T-helper 17 cell (primary cell): ENCODE results near the gene PADI3. TPM values are rescaled to one million over a fixed set of nuclear protein-coding genes. Genes with fewer than 3 reads are reported as not detected.

Source experiments
- ATAC-seq: fragments of 150-1000 bp; cut with Tn5 transposase; 2 replicates; pipeline ENCODE4 v1.10.0; 2021; ENCODE audit warnings: mild to moderate bottlenecking, moderate library complexity
- DNase-seq, 3 donors: peaks; one replicate each; pipeline versions ENCODE4 v3.0.0 to v3.0.0-alpha.2; 2020 to 2021
- H3K9me3 ChIP-seq: one replicate; pipeline ENCODE4 v1.7.0; 2013; ENCODE audit warnings: low read length, mild to moderate bottlenecking; ENCODE audit not compliant: control insufficient read depth, poor library complexity, severe bottlenecking
- H3K27ac Mint-ChIP-seq: one replicate; pipeline ENCODE4 v1.8.0; 2022; ENCODE audit warnings: mild to moderate bottlenecking, moderate library complexity, mixed read lengths
- H3K27me3 Mint-ChIP-seq: one replicate; pipeline ENCODE4 v1.8.0; 2022; ENCODE audit warnings: mixed read lengths
- H3K36me3 Mint-ChIP-seq: one replicate; pipeline ENCODE4 v1.8.0; 2022; ENCODE audit warnings: low read depth, mixed read lengths
- H3K4me1 Mint-ChIP-seq: one replicate; pipeline ENCODE4 v1.8.0; 2022; ENCODE audit warnings: mild to moderate bottlenecking, mixed read lengths
- H3K4me3 Mint-ChIP-seq: one replicate; pipeline ENCODE4 v1.8.0; 2022; ENCODE audit warnings: mild to moderate bottlenecking, moderate library complexity, mixed read lengths
- total RNA-seq, 4 donors: library from RNA in 2 of 4; stranded (reverse) in 2 of 4; gene quantifications; one replicate each; pipeline ENCODE4 v1.2.3 and lab custom pipeline; 2022 to 2026

PADI3 gene
- total RNA-seq, 2 donors from 2014 or later: not detected

DNA sequence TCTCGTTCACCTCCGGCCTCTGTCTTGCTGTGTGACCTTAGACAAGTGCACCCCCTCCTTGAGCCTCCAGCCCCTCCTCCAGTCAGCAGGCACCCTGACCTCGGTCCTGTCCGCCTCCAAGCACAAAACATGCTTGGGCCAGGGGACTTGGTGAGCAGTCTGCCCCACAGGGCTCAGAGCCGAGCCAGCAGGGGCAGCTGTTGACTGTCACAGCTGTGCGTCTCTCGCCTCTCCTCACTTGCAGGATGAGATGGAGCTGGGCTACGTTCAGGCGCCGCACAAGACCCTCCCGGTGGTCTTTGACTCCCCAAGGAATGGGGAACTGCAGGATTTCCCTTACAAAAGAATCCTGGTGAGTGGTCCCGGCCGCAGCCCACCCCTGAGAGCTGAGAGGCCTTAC lies 24.2 kb downstream of the PADI3 start:
- ATAC-seq: no peak
- peaks cover 22% of the 10 kb centered on the region for H3K27me3 Mint-ChIP-seq
- H3K27ac Mint-ChIP-seq: no peak overlapping the region
- no peaks in the 10 kb centered on the region for H3K36me3 Mint-ChIP-seq
- DNase-seq: no peak
- H3K9me3 ChIP-seq: no peaks in the 10 kb centered on the region
- H3K4me1 Mint-ChIP-seq: peaks cover 6% of the 10 kb centered on the region
- no peak overlapping the region for H3K4me3 Mint-ChIP-seq

DNA sequence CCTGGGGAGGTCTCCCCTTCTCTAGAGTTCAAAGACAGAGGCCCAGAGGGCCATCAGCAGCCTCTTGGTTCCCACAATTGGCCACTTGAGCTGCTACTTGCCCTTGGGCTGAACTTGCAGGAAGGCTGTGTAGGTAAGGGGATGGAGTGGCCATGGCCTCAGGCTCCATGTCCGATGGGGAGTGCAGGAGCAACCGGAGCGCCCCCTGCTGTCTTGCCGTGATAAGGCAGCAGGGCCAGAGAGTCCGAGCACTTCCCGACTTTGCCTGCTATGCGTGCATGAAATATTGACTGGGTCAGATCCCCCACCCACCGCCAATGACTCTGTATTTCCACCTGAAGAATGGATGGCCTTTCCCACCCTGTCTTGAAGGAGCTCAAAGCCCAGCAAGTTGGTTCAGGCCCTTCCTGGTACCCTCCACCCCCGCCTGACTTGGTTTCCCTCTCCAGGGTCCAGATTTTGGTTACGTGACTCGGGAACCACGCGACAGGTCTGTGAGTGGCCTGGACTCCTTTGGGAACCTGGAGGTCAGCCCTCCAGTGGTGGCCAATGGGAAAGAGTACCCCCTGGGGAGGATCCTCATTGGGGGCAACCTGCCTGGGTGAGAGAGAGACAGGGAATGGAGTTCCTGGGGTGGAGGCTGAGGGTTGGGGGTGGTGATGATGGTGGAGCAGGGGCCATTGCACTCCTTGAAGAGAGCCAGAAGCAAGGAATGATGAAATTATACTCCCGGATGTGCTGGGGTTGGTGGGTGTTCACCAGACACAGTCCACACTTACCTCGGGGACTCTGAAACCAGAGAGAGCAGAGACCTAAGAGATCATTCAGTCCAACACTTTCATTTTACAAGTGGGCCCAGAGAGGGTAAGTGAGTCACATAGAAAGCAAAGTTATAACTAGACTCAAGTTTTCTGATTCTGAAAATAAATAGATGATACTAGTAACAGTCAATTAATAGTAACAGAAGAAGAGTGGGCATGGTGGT lies 25.6 kb downstream of the PADI3 start:
- no peak overlapping the region for H3K4me3 Mint-ChIP-seq
- H3K27me3 Mint-ChIP-seq: peaks cover 30% of the 10 kb centered on the region
- no peak overlapping the region for H3K27ac Mint-ChIP-seq
- DNase-seq (no peak), ATAC-seq (no peak)
- H3K4me1 Mint-ChIP-seq: peaks cover 6% of the 10 kb centered on the region
- no peaks in the 10 kb centered on the region for H3K9me3 ChIP-seq
- H3K36me3 Mint-ChIP-seq: no peaks in the 10 kb centered on the region

DNA sequence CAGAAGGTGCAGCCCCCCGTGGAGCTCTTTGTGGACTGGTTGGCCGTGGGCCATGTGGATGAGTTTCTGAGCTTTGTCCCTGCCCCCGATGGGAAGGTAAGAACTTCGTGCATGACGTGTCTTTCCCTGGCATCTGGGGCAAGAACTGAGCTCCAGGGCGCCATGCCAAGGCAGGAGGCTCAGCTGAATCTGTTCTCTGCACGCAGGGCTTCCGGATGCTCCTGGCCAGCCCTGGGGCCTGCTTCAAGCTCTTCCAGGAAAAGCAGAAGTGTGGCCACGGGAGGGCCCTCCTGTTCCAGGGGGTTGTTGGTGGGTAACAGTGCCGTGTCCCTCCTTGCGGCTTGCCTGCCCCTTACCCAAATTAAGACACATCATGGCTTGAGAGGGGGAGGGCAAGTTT lies 27.7 kb downstream of the PADI3 start:
- no peaks in the 10 kb centered on the region for H3K9me3 ChIP-seq
- ATAC-seq (no peak), DNase-seq (no peak)
- Mint-ChIP-seq H3K4me3 (no peak overlapping the region), H3K27ac (no peak overlapping the region), H3K27me3 (peaks cover 34% of the 10 kb centered on the region), H3K4me1 (peaks cover 6% of the 10 kb centered on the region), H3K36me3 (no peaks in the 10 kb centered on the region)

DNA sequence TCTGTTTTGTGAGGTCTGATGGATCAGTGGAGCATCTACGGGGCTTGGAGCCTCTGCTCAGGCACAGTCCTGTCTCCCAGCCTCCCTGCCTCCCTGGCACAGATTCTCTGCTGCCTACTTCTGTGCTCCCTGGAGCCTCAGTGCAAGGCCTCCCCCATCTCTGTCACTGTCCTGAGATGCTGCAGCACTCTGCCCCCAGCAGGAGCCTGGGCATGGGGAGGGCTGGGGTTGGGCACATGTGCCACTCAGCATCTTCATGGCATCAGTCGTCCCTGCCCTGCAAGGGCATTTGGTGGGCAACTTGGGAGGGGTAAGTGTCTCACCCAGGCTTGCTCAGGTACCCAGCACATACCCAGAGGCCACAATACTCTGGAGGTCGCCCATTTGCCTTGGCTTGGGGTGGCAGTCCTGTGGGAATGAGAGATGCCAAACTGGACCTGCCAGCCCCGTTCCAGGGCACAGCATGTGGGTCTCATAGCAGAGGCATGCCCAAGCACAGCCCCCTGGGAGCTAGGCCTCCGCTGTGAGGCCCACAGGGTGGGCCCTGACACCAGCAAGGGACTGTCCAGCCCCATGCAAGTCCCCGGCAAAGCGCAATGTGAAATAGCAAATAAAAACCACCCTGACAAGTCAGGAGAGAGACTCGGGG lies 28.7 kb downstream of the PADI3 start:
- no peak overlapping the region for H3K4me3 Mint-ChIP-seq
- H3K9me3 ChIP-seq: no peaks in the 10 kb centered on the region
- DNase-seq (no peak), ATAC-seq (no peak)
- peaks cover 9% of the 10 kb centered on the region for H3K4me1 Mint-ChIP-seq
- peak overlapping the region; percentile 21 for H3K27ac Mint-ChIP-seq
- peaks cover 44% of the 10 kb centered on the region for H3K27me3 Mint-ChIP-seq
- no peaks in the 10 kb centered on the region for H3K36me3 Mint-ChIP-seq

GRCh38 chr1:17278996-17279830 lies 30.3 kb downstream of the PADI3 start:
- DNase-seq (no peak), ATAC-seq (no peak)
- H3K36me3 Mint-ChIP-seq: no peaks in the 10 kb centered on the region
- no peak overlapping the region for H3K27ac Mint-ChIP-seq
- no peak overlapping the region for H3K4me3 Mint-ChIP-seq
- peaks cover 9% of the 10 kb centered on the region for H3K4me1 Mint-ChIP-seq
- H3K9me3 ChIP-seq: no peaks in the 10 kb centered on the region
- H3K27me3 Mint-ChIP-seq: peaks cover 53% of the 10 kb centered on the region

- Mint-ChIP-seq H3K27ac (no peak overlapping the region), H3K27me3 (peaks cover 54% of the 10 kb centered on the region), H3K36me3 (no peaks in the 10 kb centered on the region), H3K4me1 (peaks cover 5% of the 10 kb centered on the region), H3K4me3 (no peak overlapping the region)
- no peak for DNase-seq
- H3K9me3 ChIP-seq: no peaks in the 10 kb centered on the region
- no peak for ATAC-seq
Observed at GRCh38 chr1:17280436-17280835, 31.5 kb downstream of the PADI3 start.

DNA sequence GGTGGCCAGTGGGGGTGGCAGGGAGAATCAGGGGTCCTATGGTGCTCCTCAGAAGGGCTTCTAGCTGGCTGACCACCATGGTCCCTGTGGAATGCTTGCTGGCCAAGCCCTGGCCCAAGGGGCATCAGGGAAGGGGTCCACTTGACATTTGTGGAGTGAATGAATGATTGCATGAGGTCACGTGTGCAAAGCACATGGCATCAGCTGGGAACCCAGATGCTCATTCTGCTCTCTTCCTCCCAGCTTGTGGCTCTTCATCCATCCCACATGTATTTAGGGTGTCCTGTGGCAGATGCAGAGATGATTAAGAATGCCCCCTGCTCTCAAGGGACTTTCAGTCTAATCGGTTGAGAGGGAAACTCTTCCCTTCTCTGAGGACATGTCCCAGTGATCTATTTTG lies 32.0 kb downstream of the PADI3 start:
- no peaks in the 10 kb centered on the region for H3K9me3 ChIP-seq
- H3K4me3 Mint-ChIP-seq: no peak overlapping the region
- peaks cover 51% of the 10 kb centered on the region for H3K27me3 Mint-ChIP-seq
- no peak overlapping the region for H3K27ac Mint-ChIP-seq
- H3K36me3 Mint-ChIP-seq: no peaks in the 10 kb centered on the region
- ATAC-seq: no peak
- peaks cover 3% of the 10 kb centered on the region for H3K4me1 Mint-ChIP-seq
- DNase-seq: no peak

DNA sequence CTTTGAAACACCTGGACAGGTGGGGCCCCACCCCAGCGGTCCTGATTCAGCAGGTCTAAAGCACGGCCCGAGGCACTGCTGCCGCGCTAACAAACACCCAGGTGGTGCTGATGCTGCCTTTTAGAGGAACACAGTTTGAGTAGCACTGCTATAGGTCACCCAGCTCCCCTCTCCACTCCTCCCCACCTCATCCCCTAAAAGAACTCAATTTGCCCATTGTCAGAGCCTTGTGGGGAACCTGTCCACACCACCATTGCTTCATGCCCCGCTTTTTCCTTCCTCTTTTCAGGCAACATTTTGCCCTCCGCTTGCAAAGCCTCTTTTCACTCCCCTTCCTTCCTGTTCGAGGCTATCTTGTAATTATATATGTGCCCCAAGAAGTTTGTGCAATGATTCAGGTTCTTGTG lies 32.9 kb downstream of the PADI3 start:
- no peak for DNase-seq
- peaks cover 3% of the 10 kb centered on the region for H3K4me1 Mint-ChIP-seq
- no peak overlapping the region for H3K27ac Mint-ChIP-seq
- no peaks in the 10 kb centered on the region for H3K9me3 ChIP-seq
- H3K4me3 Mint-ChIP-seq: no peak overlapping the region
- H3K36me3 Mint-ChIP-seq: no peaks in the 10 kb centered on the region
- ATAC-seq: no peak
- peaks cover 58% of the 10 kb centered on the region for H3K27me3 Mint-ChIP-seq

GRCh38 chr1:17282836-17283235 lies 33.9 kb downstream of the PADI3 start:
- no peaks in the 10 kb centered on the region for H3K9me3 ChIP-seq
- Mint-ChIP-seq H3K27me3 (peaks cover 49% of the 10 kb centered on the region), H3K4me3 (no peak overlapping the region), H3K36me3 (no peaks in the 10 kb centered on the region), H3K27ac (no peak overlapping the region), H3K4me1 (peaks cover 3% of the 10 kb centered on the region)
- DNase-seq (no peak), ATAC-seq (no peak)

DNA sequence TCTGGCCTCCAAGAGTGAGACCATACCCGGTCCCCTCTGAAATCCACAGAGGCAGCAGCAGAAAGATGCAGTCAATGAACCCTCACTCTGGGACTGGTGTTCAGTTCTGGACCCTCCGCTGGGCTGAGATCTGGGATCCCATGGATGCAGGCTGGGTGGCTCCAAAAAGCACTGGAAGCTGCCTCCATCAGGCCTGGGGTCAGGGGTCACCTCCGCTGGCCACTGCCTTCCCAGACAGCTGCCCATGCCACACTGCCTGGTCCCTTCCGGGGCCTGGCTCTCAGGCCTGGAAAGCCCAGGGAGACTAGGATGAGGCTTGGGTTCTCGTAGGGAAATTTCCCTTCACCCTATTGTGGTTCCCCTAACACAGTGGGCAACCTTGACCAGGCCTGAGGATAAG lies 37.7 kb downstream of the PADI3 start:
- Mint-ChIP-seq H3K27me3 (peaks cover 48% of the 10 kb centered on the region), H3K4me1 (peaks cover 3% of the 10 kb centered on the region), H3K36me3 (no peaks in the 10 kb centered on the region), H3K4me3 (no peak overlapping the region), H3K27ac (no peak overlapping the region)
- H3K9me3 ChIP-seq: no peaks in the 10 kb centered on the region
- DNase-seq: no peak
- no peak for ATAC-seq

- H3K9me3 ChIP-seq: no peaks in the 10 kb centered on the region
- Mint-ChIP-seq H3K27ac (no peak overlapping the region), H3K36me3 (no peaks in the 10 kb centered on the region), H3K27me3 (peaks cover 42% of the 10 kb centered on the region), H3K4me1 (no peaks in the 10 kb centered on the region), H3K4me3 (no peak overlapping the region)
- no peak for ATAC-seq
- DNase-seq: no peak
Observed at GRCh38 chr1:17287130-17287776, 38.4 kb downstream of the PADI3 start.

DNA sequence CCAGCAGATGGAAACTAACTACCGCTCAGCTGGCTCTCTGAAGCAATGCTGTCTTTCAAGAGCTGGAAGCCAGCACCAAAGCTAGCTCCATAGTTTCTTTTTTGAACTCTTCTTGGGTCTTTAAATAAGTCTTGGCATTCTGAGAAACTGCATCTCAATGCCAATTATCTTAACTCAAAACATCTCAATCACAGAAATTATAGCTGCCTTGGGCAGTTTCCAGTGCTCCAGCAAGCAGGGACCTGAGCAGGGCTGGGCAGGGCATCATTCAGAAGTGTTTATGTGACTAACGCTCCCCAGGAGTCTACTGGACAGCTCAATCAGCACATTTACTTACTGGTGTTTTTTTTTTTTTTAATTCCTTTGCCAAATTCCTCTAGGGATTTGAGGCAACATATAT lies 40.8 kb downstream of the PADI3 start:
- Mint-ChIP-seq H3K4me3 (no peak overlapping the region), H3K27me3 (peaks cover 49% of the 10 kb centered on the region), H3K4me1 (no peaks in the 10 kb centered on the region), H3K36me3 (no peaks in the 10 kb centered on the region), H3K27ac (no peak overlapping the region)
- H3K9me3 ChIP-seq: no peaks in the 10 kb centered on the region
- DNase-seq (no peak), ATAC-seq (no peak)

DNA sequence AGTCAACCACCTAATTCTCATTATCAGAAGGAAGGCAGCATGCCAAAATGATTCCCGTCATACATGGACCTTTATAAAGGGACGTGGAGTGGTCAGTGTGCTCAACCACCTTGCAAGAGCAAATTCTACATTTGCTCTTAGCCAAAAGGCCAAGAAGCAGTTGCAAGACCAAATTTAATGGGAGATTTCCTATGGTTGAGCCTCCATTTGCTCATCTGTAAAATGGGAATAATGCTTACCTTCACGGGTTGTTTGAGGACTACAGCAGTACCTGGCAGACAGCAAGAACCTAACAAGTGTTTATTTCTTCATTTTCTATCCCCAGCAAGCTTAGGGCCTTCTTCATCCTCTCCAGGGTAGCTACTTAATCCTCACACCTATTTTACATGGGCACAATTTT lies 41.7 kb downstream of the PADI3 start:
- Mint-ChIP-seq H3K4me3 (no peak overlapping the region), H3K27ac (no peak overlapping the region), H3K27me3 (peaks cover 42% of the 10 kb centered on the region), H3K36me3 (no peaks in the 10 kb centered on the region), H3K4me1 (no peaks in the 10 kb centered on the region)
- no peak for ATAC-seq
- DNase-seq: no peak
- no peaks in the 10 kb centered on the region for H3K9me3 ChIP-seq
